Mucosa of descending colon (tissue), 3 donors: ENCODE results near the gene PSMD8. TPM values are rescaled to one million over a fixed set of nuclear protein-coding genes. Genes with fewer than 3 reads are reported as not detected.
"Not testable (repeated sequence)": the region's sequence is repeated elsewhere in the genome, so short reads cannot be mapped to it uniquely, and the experiment has no call there.

Experiments
- ATAC-seq: fragments of 200-7000 bp; cut with Tn5 transposase; one replicate; pipeline ENCODE4 v1.9.1; 2020; ENCODE audit warnings: mild to moderate bottlenecking, moderate library complexity
- DNase-seq, 3 donors: peaks; one replicate each; pipeline ENCODE4 v3.0.0-alpha.2; 2020
- H3K36me3 ChIP-seq: fragments of 200-600 bp; one replicate; pipeline ENCODE4 v1.8.0; 2021; ENCODE audit warnings: low read depth, mild to moderate bottlenecking
- H3K4me1 ChIP-seq: fragments of 200-600 bp; one replicate; pipeline ENCODE4 v1.8.0; 2021; ENCODE audit warnings: low read depth, mild to moderate bottlenecking
- H3K4me3 ChIP-seq: fragments of 200-600 bp; one replicate; pipeline ENCODE4 v1.8.0; 2021; ENCODE audit warnings: mild to moderate bottlenecking
- H3K9me3 ChIP-seq: fragments of 200-600 bp; one replicate; pipeline ENCODE4 v1.8.0; 2021; ENCODE audit warnings: mild to moderate bottlenecking
- CTCF ChIP-seq: fragments of 200-600 bp; IDR thresholded peaks from one replicate; pipeline ENCODE4 v1.8.0; 2022; ENCODE audit warnings: antibody characterized with exemption, mild to moderate bottlenecking
- intact Hi-C, 2 donors: fragments of 100-400 bp; cut with DNase I in 1 of 2; cut with micrococcal nuclease in 1 of 2; formaldehyde crosslinking; loops; one replicate each; pipeline versions ENCODE4 v1.11.0 to v1.11.1; 2022; cut with DNase I, micrococcal nuclease
- total RNA-seq, 3 donors: library from RNA; stranded (reverse); fragmentation: NEBNext Ultra II Directional in 2 of 3; extraction: Animal tissue kit (Norgen Biotek cat#: 25700) in 2 of 3; gene quantifications; one replicate each; pipeline versions ENCODE4 v1.2.1 to v1.2.4, GENCODE V29; 2021 to 2023
- donor health status: DM: no; HTN: no; CAD: no; lungs with moderate emphysema.
- donor health status: DM: no; HTN: no; CAD: no.
- donor health status: DM: no; HTN: yes; CAD: no.

The PSMD8 gene
- total RNA-seq, 3 donors from 2014 or later = 121 to 144 (median 141) TPM

GRCh38 chr19:38362076-38362945 lies 12.1 kb upstream of the PSMD8 start:
- Histone ChIP-seq H3K9me3 (peaks cover 4% of the 10 kb centered on the region), H3K36me3 (no peaks in the 10 kb centered on the region), H3K4me1 (peaks cover 12% of the 10 kb centered on the region), H3K4me3 (no peak overlapping the region)
- ATAC-seq = peak; percentile 85
- intact Hi-C loops = no loop called here
- TF ChIP-seq CTCF = no peak
- peak; percentile 89 to 92 (median 91) for DNase-seq

GRCh38 chr19:38362946-38363688 lies 11.3 kb upstream of the PSMD8 start:
- DNase-seq, H3K4me3 ChIP-seq, intact Hi-C loops, H3K9me3 ChIP-seq, ATAC-seq, H3K36me3 ChIP-seq: not testable (repeated sequence)
- H3K4me1 ChIP-seq = peaks cover 12% of the 10 kb centered on the region

- H3K4me3 ChIP-seq = no peak overlapping the region
- DNase-seq (no peak), ATAC-seq (no peak)
- H3K36me3 ChIP-seq = no peaks in the 10 kb centered on the region
- no peak for TF ChIP-seq CTCF
- intact Hi-C loops = no loop called here
- H3K4me1 ChIP-seq = peaks cover 7% of the 10 kb centered on the region
- peaks cover 4% of the 10 kb centered on the region for H3K9me3 ChIP-seq
These were observed 7.3 kb upstream of the PSMD8 start for GRCh38 chr19:38367041-38367440.

- DNase-seq (no peak), ATAC-seq (no peak)
- no peak for TF ChIP-seq CTCF
- no peak overlapping the region for H3K4me3 ChIP-seq
- peaks cover 3% of the 10 kb centered on the region for H3K9me3 ChIP-seq
- H3K36me3 ChIP-seq = peaks cover 4% of the 10 kb centered on the region
- intact Hi-C loops = no loop called here
- H3K4me1 ChIP-seq = no peaks in the 10 kb centered on the region
These were observed 4.8 kb upstream of the PSMD8 start for GRCh38 chr19:38369584-38369983.

- H3K4me3 ChIP-seq = no peak overlapping the region
- H3K36me3 ChIP-seq = peaks cover 5% of the 10 kb centered on the region
- H3K4me1 ChIP-seq = peaks cover 2% of the 10 kb centered on the region
- DNase-seq (no peak), ATAC-seq (no peak)
- H3K9me3 ChIP-seq = no peaks in the 10 kb centered on the region
- intact Hi-C loops = no loop called here
- TF ChIP-seq CTCF = no peak
These were observed 4.1 kb upstream of the PSMD8 start for GRCh38 chr19:38370299-38370698.

GRCh38 chr19:38371081-38371480 lies 3.3 kb upstream of the PSMD8 start:
- no peak for ATAC-seq
- Histone ChIP-seq H3K9me3 (no peaks in the 10 kb centered on the region), H3K4me3 (no peak overlapping the region), H3K4me1 (peaks cover 9% of the 10 kb centered on the region), H3K36me3 (peaks cover 5% of the 10 kb centered on the region)
- no peak for DNase-seq
- intact Hi-C loops = no loop called here
- no peak for TF ChIP-seq CTCF
